ENCODE results near the gene AP1M1.

- TF ChIP-seq ZNF384 (IDR thresholded peaks at IDR 0.05) (no peak), NFRKB (IDR thresholded peaks at IDR 0.05) (no peak), FOXA1 (IDR thresholded peaks at IDR 0.05) (no peak), SP1 (IDR thresholded peaks at IDR 0.05) (no peak), L3MBTL2 (conservative IDR thresholded peaks at IDR 0.05) (no peak), BHLHE40 (IDR thresholded peaks at IDR 0.05; ENCODE audit: borderline replicate concordance) (no peak), ARNT (IDR thresholded peaks at IDR 0.05) (no peak)
Measured at GRCh38 chr19:16167055-16167454, 30.7 kb upstream of the AP1M1 start.
